H1 (cell line): Measurements from ENCODE around the gene CCDC195. TPM values are rescaled to one million over a fixed set of nuclear protein-coding genes. Genes with fewer than 3 reads are reported as not detected.

ENCODE experiments used
- CHD7 ChIP-seq: fragments of 300-600 bp; sonication (generic); IDR thresholded peaks from 2 replicates; pipeline ENCODE4 v1.7.1; 2012; ENCODE audit warnings: low read length, moderate library complexity, mild to moderate bottlenecking, inconsistent platforms; ENCODE audit not compliant: insufficient replicate concordance
- polyA plus RNA-seq, 7 experiments: library from polyadenylated mRNA; depleted of rRNA in 3 of 7; stranded (reverse) in 5 of 7; unstranded in 2 of 7; fragments of >200 nt in 5 of 7; fragments of 200-250 nt in 2 of 7; gene quantifications; 1 replicate in 5 of 7; 2 replicates in 1 of 7; 4 replicates in 1 of 7; pipeline versions ENCODE4 v1.2.1 to v1.2.3, GENCODE V29; 2011 to 2013; ENCODE audit warnings: missing spikeins in 2 of 7, mixed read lengths in 2 of 7
- total RNA-seq: library from RNA; stranded (reverse); fragmentation: NEBNext Ultra II Directional; extraction: Animal tissue kit (Norgen Biotek cat#: 25700); gene quantifications from 2 replicates; pipeline ENCODE4 v1.2.1, GENCODE V29; 2021

The CCDC195 gene
- total and polyA plus RNA-seq, 2 of the 8 experiments (the other 6 are each of a cell fraction or from before 2014, with no cell fraction given), result not detected

- no peak for TF ChIP-seq CHD7
Measured at GRCh38 chr2:224658780-224659405, 57.3 kb downstream of the CCDC195 start (continued).
